ENCODE results near the gene TUFM.

The TUFM gene

GRCh38 chr16:28830531-28830930, 15.6 kb downstream of the TUFM start:
- no peak overlapping the region for H3K4me3 ChIP-seq (ENCODE audit: low read depth, low read length)
- DNase-seq (ENCODE audit: low read depth): no peak
- TF ChIP-seq, protein P1, sequence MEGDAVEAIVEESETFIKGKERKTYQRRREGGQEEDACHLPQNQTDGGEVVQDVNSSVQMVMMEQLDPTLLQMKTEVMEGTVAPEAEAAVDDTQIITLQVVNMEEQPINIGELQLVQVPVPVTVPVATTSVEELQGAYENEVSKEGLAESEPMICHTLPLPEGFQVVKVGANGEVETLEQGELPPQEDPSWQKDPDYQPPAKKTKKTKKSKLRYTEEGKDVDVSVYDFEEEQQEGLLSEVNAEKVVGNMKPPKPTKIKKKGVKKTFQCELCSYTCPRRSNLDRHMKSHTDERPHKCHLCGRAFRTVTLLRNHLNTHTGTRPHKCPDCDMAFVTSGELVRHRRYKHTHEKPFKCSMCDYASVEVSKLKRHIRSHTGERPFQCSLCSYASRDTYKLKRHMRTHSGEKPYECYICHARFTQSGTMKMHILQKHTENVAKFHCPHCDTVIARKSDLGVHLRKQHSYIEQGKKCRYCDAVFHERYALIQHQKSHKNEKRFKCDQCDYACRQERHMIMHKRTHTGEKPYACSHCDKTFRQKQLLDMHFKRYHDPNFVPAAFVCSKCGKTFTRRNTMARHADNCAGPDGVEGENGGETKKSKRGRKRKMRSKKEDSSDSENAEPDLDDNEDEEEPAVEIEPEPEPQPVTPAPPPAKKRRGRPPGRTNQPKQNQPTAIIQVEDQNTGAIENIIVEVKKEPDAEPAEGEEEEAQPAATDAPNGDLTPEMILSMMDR (IDR thresholded peaks at IDR 0.05; ENCODE audit: control insufficient read depth, extremely low read depth, insufficient read depth): no peak

GRCh38 chr16:28829747-28830146, 16.4 kb downstream of the TUFM start:
- TF ChIP-seq, protein P1 (IDR thresholded peaks at IDR 0.05; ENCODE audit: control insufficient read depth, extremely low read depth, insufficient read depth): no peak
- no peak overlapping the region for H3K4me3 ChIP-seq (ENCODE audit: low read depth, low read length)
- no peak for DNase-seq (ENCODE audit: low read depth)

GRCh38 chr16:28826141-28826540, 20.0 kb downstream of the TUFM start:
- no peak for DNase-seq (ENCODE audit: low read depth)
- TF ChIP-seq, protein P1 (IDR thresholded peaks at IDR 0.05; ENCODE audit: control insufficient read depth, extremely low read depth, insufficient read depth): peak; percentile 25; the same call in 1 of the 2 replicates
- H3K4me3 ChIP-seq (ENCODE audit: low read depth, low read length): no peak overlapping the region

DNA sequence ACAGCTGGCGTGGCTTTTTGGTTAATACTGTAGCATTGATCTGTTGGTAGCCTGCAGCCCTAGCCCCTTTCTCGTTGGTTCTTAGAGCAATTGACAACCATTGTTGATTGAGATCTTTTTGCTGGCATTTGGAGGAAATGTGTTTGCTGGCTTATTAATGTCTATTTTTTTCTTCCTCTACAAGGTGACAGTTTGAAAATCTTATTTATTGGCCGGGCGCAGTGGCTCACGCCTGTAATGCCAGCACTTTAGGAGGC, 21.5 kb downstream of the TUFM start:
- TF ChIP-seq, protein P1 (IDR thresholded peaks at IDR 0.05; ENCODE audit: control insufficient read depth, extremely low read depth, insufficient read depth): no peak
- DNase-seq (ENCODE audit: low read depth): no peak
- peak overlapping the region; percentile 91 for H3K4me3 ChIP-seq (ENCODE audit: low read depth, low read length)

- TF ChIP-seq, protein P1 (IDR thresholded peaks at IDR 0.05; ENCODE audit: control insufficient read depth, extremely low read depth, insufficient read depth): no peak
- peak; percentile 88 for DNase-seq (ENCODE audit: low read depth)
Measured at GRCh38 chr16:28823873-28824716, 22.1 kb downstream of the TUFM start.

DNA sequence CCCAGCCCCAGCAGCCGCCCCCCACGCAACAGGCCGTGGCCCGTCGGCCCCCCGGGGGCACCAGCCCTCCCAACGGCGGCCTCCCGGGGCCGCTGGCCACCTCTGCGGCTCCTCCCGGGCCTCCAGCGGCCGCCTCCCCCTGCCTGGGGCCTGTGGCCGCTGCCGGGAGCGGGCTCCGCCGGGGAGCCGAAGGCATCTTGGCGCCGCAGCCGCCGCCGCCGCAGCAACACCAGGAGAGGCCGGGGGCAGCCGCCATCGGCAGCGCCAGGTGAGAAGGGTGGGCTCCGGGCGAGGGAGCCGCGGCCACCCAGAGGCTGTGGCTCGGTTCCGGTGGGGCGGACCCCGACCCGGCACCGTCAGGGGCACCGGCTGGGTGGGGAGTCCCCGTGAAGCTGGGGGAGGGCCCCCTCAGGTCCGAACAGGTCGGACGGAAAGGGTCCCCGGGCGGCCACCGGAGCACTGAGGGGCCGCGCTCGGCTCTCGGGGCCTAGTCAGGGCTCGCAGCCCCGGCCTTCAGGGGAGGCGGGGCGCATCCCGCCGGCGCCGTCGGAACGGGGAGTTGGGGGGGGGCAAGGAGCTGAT, 22.8 kb downstream of the TUFM start:
- H3K4me3 ChIP-seq (ENCODE audit: low read depth, low read length): peak overlapping the region; percentile 91
- TF ChIP-seq, protein P1 (IDR thresholded peaks at IDR 0.05; ENCODE audit: control insufficient read depth, extremely low read depth, insufficient read depth): no peak
- DNase-seq (ENCODE audit: low read depth): no peak

More at GRCh38 chr16:28823873-28824716, 22.1 kb downstream of the TUFM start:
- H3K4me3 ChIP-seq (ENCODE audit: low read depth, low read length): peak overlapping the region; percentile 91
